GM15510 (cell line): Measurements from ENCODE around the gene ZBTB42.

Experiments used
- POLR2A ChIP-seq: IDR thresholded peaks from 3 replicates; pipeline ENCODE4 v1.6.1; 2011; ENCODE audit warnings: borderline replicate concordance; ENCODE audit not compliant: insufficient read length; ENCODE audit errors: extremely low read depth

ZBTB42 gene

GRCh38 chr14:104794993-104795780, 5.7 kb upstream of the ZBTB42 start, which contains the start of gene AKT1:
TSS of gene AKT1 (minus strand) at chr14:104795748. CDS start at chr14:104792643, 3,105 bp downstream.
- no peak for TF ChIP-seq POLR2A

GRCh38 chr14:104795781-104796686, 4.9 kb upstream of the ZBTB42 start:
- peak; percentile 62 for TF ChIP-seq POLR2A

- no peak for TF ChIP-seq POLR2A
Observed at GRCh38 chr14:104796687-104797081, 4.2 kb upstream of the ZBTB42 start.

- no peak for TF ChIP-seq POLR2A
Observed at GRCh38 chr14:104797115-104798044, 3.5 kb upstream of the ZBTB42 start.

GRCh38 chr14:104798300-104799243, 2.3 kb upstream of the ZBTB42 start:
- TF ChIP-seq POLR2A: no peak

- TF ChIP-seq POLR2A: no peak
Observed at GRCh38 chr14:104799244-104800014, 1.5 kb upstream of the ZBTB42 start.

- TF ChIP-seq POLR2A: no peak
Observed at GRCh38 chr14:104800015-104800770, 708 bp upstream of the ZBTB42 start.

GRCh38 chr14:104801520-104802393, 856 bp downstream of the ZBTB42 start:
- no peak for TF ChIP-seq POLR2A

- no peak for TF ChIP-seq POLR2A
Observed at GRCh38 chr14:104802394-104803184, 1.7 kb downstream of the ZBTB42 start.

- TF ChIP-seq POLR2A: no peak
Observed at GRCh38 chr14:104803280-104803911, 2.5 kb downstream of the ZBTB42 start.
